Chondrocyte (in vitro differentiated cells): ENCODE results near the gene JAKMIP1. TPM values are rescaled to one million over a fixed set of nuclear protein-coding genes. Genes with fewer than 3 reads are reported as not detected.

Source experiments
- DNase-seq: peaks from one replicate; pipeline ENCODE4 v3.0.0; 2021; ENCODE audit warnings: mixed read lengths, low spot score
- H3K27ac Mint-ChIP-seq: one replicate; pipeline ENCODE4 v1.8.0; 2021; ENCODE audit warnings: mild to moderate bottlenecking, moderate library complexity, mixed read lengths; ENCODE audit not compliant: unreplicated experiment
- H3K27me3 Mint-ChIP-seq: 2 replicates; pipeline ENCODE4 v1.8.0; 2021; ENCODE audit warnings: low read depth, mixed read lengths
- H3K36me3 Mint-ChIP-seq: 2 replicates; pipeline ENCODE4 v1.8.0; 2021; ENCODE audit warnings: low read depth, mixed read lengths
- H3K4me1 Mint-ChIP-seq: 2 replicates; pipeline ENCODE4 v1.8.0; 2021; ENCODE audit warnings: low read depth, mild to moderate bottlenecking, mixed read lengths
- H3K4me3 Mint-ChIP-seq: one replicate; pipeline ENCODE4 v1.8.0; 2021; ENCODE audit warnings: mild to moderate bottlenecking, moderate library complexity, mixed read lengths; ENCODE audit not compliant: unreplicated experiment
- H3K9me3 Mint-ChIP-seq: 2 replicates; pipeline ENCODE4 v1.8.0; 2021; ENCODE audit warnings: low read depth, mixed read lengths
- CTCF ChIP-seq: fragments of 200-600 bp; sonication (generic); IDR thresholded peaks from 2 replicates; pipeline ENCODE4 v1.5.0; 2021; ENCODE audit warnings: antibody characterized with exemption, mild to moderate bottlenecking, moderate library complexity
- total RNA-seq: library from RNA; stranded (reverse); gene quantifications from 3 replicates; pipeline ENCODE4 v1.2.1, GENCODE V29; 2021

JAKMIP1 gene
- total RNA-seq, 1 donor from 2014 or later: 0.10 TPM

GRCh38 chr4:6105311-6105911 lies 94.9 kb downstream of the JAKMIP1 start:
- DNase-seq: no peak
- Mint-ChIP-seq H3K4me1 (peaks cover 3% of the 10 kb centered on the region), H3K4me3 (no peak overlapping the region), H3K27me3 (peaks cover 39% of the 10 kb centered on the region), H3K27ac (no peak overlapping the region), H3K9me3 (peaks cover 5% of the 10 kb centered on the region), H3K36me3 (no peaks in the 10 kb centered on the region)
- TF ChIP-seq CTCF: no peak

GRCh38 chr4:6104541-6105130 lies 95.7 kb downstream of the JAKMIP1 start:
- H3K9me3 Mint-ChIP-seq: peaks cover 5% of the 10 kb centered on the region
- no peak for DNase-seq

GRCh38 chr4:6097581-6097980 lies 102.8 kb downstream of the JAKMIP1 start:
- TF ChIP-seq CTCF: no peak
- H3K9me3 Mint-ChIP-seq: peaks cover 7% of the 10 kb centered on the region
- no peak overlapping the region for H3K27ac Mint-ChIP-seq
- H3K4me1 Mint-ChIP-seq: no peaks in the 10 kb centered on the region
- no peak for DNase-seq
- peaks cover 30% of the 10 kb centered on the region for H3K27me3 Mint-ChIP-seq
- no peak overlapping the region for H3K4me3 Mint-ChIP-seq
- H3K36me3 Mint-ChIP-seq: peaks cover 2% of the 10 kb centered on the region

More at GRCh38 chr4:6104541-6105130, 95.7 kb downstream of the JAKMIP1 start:
- no peak for TF ChIP-seq CTCF
- peaks cover 40% of the 10 kb centered on the region for H3K27me3 Mint-ChIP-seq
- H3K4me3 Mint-ChIP-seq: no peak overlapping the region
- peaks cover 3% of the 10 kb centered on the region for H3K4me1 Mint-ChIP-seq
- H3K36me3 Mint-ChIP-seq: no peaks in the 10 kb centered on the region
- no peak overlapping the region for H3K27ac Mint-ChIP-seq

GRCh38 chr4:6095897-6096296 lies 104.5 kb downstream of the JAKMIP1 start:
- H3K36me3 Mint-ChIP-seq: peaks cover 2% of the 10 kb centered on the region
- no peak overlapping the region for H3K4me3 Mint-ChIP-seq
- no peak overlapping the region for H3K27ac Mint-ChIP-seq
- peaks cover 40% of the 10 kb centered on the region for H3K27me3 Mint-ChIP-seq
- TF ChIP-seq CTCF: no peak
- no peak for DNase-seq
- peaks cover 7% of the 10 kb centered on the region for H3K9me3 Mint-ChIP-seq
- no peaks in the 10 kb centered on the region for H3K4me1 Mint-ChIP-seq

- DNase-seq: no peak
- Mint-ChIP-seq H3K27ac (peak overlapping the region; percentile 29), H3K4me3 (no peak overlapping the region), H3K27me3 (peaks cover 45% of the 10 kb centered on the region), H3K9me3 (peaks cover 7% of the 10 kb centered on the region), H3K36me3 (peaks cover 2% of the 10 kb centered on the region), H3K4me1 (no peaks in the 10 kb centered on the region)
- TF ChIP-seq CTCF: no peak
These were observed 105.2 kb downstream of the JAKMIP1 start for GRCh38 chr4:6095023-6095752.
